NCI-H1105 treated with DMSO at 0.1 percent for 48 hours (cell line): Measurements from ENCODE around the gene RETREG2.

ENCODE experiments used
- DNase-seq: peaks from one replicate; lab custom pipeline; 2025; lab: John Stamatoyannopoulos, UW

RETREG2 gene, protein sequence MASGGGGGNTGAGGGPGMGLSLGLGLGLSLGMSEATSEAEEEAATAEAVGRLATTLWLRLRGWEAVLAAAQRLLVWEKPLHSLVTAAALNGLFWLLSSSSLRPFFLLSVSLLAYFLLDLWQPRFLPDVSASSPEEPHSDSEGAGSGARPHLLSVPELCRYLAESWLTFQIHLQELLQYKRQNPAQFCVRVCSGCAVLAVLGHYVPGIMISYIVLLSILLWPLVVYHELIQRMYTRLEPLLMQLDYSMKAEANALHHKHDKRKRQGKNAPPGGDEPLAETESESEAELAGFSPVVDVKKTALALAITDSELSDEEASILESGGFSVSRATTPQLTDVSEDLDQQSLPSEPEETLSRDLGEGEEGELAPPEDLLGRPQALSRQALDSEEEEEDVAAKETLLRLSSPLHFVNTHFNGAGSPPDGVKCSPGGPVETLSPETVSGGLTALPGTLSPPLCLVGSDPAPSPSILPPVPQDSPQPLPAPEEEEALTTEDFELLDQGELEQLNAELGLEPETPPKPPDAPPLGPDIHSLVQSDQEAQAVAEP

DNA sequence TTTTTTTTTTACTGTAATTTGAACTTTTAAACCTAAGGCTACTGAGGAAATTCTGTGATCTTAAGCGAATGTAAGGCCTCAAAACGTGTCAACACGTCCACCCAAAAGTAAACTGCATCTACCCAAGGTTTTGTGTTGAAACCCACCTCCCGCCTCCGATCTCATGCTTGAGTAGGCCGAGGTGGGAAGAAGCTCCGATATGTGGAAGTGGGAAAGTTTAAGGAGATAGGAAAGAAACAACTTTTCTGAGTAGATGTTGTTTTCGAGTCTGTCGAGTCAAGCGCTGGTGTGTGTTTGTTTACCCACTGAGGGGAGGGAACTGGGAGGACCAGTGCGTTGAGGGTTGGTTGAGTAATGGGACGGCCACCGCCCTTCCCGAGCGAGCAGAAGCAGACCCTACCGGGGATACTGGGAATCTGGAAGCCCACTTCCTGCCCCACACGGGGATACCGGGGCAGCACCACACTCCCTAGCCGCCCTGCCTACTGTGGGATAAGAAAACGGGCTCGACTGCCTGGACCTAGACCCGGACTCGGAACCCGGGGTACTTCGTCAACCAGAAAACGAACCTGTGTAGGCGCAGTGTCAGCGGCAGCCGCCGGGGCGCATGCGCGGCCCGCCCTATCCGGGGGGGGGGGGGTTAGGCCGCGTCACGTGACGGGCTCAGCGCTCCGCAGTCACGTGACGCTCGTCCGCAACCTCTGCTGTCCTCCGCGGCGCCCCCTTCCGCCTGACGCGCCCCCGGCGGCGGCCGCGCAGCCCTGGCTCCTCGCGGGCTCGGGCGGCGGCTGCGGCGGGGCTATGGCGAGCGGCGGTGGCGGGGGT, at the start of gene RETREG2:
RETREG2 (plus strand) TSS at position 724 of the 825 bp plus-strand sequence; CDS start at position 802, 78 bp downstream.
- DNase-seq, result peak; percentile 74

DNA sequence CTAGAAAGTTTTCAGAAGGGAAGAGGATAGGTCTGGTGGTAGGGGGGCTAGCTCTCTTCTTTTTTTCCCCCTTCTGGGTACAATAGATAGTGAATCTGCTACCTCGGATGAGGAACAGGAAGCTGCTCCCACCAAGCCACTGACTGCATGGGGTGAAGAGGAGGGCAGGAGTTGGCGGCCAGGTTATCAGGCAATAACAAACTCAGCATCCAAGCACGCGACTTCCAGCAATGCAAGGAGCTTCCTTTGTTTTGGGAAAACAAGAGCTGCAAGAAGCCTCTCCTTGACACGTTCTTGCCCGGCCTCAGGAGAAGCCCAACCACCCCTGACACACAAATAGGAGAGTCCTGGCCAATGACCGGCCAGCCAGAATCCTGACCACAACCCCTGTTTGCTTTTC, 49.7 kb upstream of the RETREG2 start:
- DNase-seq, result no peak

DNA sequence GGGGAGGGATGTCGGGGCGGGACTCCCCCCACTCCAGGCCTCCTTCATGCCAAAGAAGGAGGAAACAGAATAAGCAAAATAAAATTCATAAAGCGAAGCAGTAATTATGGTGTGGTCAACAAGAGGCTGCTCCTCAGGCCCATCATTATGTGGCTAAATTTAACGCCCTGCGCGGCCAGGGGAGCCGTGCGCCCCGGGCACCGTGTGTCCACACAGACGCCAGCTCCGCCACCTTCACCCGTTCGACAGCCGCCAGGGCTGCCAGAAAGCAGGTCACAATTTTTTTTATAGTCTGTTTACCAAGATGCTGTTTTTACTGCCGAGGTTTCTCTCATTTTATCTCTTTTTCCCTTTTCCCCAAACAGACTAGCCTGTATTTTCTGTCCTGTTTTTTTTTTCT, 48.5 kb upstream of the RETREG2 start:
- no peak for DNase-seq

DNA sequence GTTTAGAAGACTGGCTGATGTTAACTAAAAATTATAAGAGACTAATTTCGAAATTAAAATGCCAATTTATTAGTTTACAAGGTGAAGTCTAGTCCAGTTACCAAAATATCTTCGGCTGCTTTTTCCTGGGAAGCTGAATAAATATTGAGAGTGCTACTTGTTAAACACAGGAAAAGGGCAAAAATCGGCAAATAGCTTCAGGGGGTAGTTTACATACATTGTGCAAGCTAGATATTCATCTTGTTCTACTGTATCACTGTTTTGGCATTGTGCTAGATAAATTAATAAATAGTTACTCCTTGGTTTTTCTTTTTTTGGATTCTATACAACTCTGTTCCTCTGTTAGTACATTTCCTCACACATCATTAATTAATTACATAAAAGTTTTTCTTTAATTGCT, 46.7 kb upstream of the RETREG2 start:
- no peak for DNase-seq

DNA sequence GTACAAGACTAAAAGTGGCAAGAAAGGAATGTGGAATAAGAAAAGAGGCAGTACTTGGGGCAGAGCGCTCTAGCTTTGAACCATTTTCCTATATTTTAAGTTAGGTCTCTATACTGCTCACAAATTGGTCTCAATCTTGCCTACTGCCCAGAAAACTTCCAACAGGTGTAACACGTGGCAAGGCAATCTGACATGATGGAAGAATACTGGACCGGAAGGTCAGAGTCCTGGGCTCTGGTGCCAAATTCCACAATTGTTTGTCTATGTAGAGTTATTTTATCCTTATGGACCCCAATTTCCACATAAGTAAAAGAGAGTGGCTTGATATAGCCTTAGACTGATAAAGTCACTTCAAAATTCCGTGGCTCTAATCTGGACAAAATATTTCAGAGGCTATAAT, 46.3 kb upstream of the RETREG2 start:
- no peak for DNase-seq

DNA sequence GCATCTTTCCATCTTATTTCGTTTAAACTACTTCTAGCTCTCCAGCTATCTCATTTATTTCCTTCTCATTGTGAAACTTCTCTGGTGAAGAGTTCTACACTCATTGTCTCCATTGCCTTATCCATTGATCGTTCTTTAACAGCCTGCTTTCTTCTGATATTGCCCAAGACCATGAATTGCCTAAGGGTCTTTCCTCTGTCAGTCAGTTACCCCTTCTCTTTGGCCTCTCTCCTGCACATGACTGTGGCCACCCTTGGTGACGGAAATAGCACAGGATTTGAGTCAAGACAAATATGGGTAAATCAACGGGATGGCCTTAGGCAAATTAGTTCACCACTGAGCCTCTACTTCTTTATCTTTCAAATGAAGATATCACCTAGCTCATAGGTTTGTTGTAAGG, 44.1 kb upstream of the RETREG2 start:
- no peak for DNase-seq

DNA sequence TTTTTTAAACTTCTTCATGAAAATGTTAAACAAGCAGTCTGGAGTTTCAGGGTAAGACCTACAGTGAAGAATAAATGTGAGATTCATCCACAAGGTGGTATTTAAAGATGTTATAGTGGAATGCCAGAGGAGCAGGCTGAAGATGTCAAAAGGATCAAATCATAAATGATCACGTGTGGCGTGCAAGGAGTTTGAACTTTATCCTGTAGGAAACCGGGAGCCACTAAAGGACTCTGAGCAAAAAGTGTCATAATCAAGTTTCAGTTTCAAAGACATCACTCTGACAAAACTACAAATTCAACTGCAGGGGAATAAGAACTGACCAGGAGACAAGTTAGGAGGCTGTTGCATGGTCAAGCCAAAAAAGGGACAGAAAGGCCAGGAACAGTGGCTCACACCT, 37.4 kb upstream of the RETREG2 start:
- no peak for DNase-seq

DNA sequence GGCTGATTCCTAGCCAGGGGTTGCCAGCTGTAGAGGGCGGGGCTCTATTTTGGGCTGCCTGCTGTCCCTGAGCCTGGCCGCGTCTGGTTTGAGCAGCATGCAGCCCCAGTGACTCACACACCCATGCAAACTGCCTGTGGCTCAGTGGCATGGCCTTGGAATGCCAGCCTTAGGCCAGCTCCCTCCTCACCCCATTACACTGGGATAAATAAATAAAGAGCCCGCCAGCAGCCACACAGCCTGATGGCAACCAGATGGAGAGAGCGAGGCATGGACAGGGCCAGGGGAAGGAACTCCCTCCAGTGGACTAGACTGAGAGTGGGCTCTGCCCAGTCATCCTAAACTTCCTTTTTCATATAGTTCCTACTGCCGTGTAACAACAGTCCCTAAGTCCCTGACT, 35.7 kb upstream of the RETREG2 start:
- no peak for DNase-seq

DNA sequence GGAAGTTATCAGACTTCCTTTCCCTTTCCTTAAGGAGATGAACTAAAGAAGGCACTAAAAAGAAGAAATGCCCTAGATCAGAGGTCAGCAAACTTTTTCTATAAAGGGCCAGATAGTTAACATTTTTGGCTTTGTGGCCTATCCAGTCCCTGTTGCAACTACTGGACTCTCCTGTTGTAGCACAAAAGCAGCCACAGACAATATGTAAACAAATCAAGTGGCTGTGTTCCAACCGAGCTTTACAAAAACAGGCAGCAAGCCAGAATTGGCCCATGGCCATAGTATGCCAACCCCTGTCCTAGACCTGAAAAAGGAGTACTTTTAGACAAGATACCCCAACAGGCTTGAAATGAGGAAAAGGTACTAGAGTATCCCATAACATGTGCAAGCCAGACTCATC, 28.4 kb upstream of the RETREG2 start:
- peak; percentile 46 for DNase-seq

DNA sequence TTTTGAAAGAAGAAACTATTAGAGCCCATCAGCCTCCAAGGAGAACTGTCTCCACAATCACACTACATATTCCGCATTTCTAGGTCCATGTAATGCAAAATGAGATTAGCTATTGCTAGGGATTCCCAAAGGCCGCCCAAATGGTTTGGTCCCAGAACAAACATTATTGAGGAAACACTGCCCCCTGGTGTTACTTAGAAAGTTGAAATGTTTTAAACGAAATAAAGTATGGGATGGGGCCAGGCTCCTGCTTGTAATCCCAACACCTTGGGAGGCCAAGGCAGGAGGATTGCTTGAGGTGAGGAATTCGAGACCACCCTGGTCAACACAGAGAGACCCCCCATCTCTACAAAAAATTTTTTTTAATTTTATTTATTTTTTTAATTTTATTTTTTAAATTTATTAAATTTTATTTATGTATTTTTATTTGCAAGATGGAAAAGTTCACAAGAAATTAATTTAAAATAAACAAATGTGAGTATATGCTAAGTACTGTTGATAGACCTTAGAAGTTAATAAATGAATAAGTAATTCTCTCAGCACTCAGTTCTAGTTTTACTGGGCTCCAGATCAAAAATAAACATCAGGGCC, 22.9 kb upstream of the RETREG2 start:
- DNase-seq, result peak; percentile 79

DNA sequence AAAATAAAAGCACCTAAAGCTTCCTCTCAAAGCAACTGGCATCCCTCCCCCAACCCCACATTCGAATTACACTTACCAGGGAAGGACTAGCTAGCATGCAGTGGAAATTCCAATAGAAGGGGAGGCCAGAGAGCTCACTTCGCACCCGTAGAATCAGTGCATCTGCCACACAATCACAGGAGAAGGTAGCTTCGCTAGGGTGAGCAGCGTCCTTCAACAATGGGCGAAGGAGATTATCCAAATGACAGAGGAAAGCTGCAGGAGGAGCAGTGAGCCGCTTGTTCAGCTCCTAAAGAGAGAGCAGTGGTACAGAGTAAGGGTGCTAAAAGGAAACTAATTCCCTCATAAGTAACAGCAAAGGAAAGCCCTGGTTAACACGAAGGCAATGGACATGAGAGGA, 20.7 kb upstream of the RETREG2 start:
- no peak for DNase-seq

DNA sequence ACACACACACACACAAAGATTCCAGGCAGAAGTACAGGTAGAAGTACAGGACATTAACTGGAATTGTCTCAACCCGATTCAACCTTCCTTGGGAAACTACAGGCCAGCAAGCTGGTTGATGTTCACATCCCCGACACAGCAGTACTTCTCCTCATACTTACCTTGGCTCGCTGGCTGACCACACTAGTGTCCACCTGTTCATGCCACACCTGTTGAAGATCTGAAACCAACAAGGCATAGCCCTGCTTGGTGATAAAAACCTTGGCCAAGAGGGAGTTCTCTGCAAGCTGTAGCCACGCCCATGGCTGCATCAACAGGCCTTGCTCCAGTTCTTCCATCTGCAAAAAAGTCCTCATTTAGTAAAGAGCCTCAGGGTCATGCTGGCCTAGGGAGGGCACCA, 20.1 kb upstream of the RETREG2 start:
- no peak for DNase-seq

DNA sequence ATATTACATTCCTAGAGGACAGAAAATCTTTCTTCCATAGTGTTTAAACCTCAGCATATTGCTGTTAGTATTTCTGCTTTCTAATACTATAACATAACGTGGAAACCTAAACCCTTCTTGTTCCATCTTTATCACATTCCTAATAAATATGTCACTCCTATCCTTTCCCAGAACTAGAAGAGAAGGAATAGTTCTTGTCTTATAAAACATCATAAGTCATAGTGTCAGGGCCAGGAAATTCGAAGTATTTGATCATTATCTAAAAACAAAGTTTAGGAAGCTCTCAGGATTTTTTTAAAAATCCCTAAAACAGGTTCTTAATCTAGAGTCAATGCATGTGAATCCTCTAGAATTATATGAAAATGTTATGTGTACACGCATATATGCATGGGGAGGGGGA, 19.5 kb upstream of the RETREG2 start:
- DNase-seq, result no peak

DNA sequence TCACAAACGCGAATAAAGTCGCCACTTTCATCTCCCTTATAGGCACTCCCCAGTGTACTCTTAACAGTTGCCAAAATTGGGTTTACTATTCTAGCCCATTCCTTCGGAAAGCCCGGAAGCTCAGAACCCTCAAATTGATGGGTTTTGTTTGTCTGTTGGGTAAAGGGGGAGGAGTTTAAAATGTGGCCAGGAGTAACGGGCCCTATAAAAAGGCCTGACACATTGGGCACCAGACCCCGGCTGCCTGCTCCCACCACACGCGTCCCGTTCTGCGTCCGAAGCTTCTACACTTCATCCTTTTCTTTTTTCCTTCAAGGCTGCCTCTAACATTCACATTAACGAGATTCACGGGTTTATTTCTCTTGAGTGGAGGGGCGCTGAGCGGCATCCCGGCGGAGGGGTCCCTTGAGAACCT, 18.3 kb upstream of the RETREG2 start:
- no peak for DNase-seq

DNA sequence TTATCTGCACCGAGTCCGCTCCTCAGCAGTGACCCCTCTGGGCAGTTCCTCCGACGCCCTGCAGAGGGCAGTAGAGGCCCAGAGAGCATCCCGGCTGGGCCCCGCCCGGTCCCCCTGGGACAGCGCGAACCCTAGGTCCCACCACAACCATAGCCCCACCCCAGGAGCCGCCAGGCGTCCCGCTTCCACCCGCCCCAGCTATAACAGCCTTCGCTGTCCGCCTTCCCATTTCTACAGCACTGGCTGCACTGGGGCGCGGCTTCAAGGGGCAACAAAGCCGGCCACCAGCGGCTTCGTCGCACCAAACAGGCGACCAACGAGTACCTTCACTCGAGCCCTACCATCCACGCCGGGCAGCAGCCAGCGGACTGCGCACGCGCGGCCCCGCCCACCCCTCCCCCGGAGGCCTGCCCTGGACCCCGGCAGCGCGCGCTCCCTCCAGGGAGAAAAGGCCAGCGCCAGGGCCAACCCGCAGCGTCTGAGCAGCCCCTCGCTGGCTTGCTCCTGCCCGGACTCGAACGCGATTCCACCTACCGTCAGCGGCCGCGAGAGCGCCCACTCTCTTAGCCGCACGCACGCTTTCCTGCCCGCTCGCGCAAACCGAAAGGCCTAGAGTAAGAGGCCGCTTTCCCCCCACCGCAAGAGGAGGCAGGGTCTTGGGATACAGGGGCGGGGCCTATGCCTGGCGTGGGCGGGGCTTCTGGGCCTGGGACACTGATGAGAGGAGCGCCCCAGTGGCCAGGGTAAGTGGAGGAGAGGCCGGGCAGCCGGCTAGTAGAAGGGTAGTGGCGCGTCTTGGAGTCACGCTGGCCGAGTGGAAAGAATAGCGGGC, 17.7 kb upstream of the RETREG2 start, which contains the start of gene NHEJ1:
NHEJ1 (minus strand) TSS at position 630 of the 832 bp plus-strand sequence. CDS start 2,453 bp downstream, outside the sequence.
- peak; percentile 77 for DNase-seq

DNA sequence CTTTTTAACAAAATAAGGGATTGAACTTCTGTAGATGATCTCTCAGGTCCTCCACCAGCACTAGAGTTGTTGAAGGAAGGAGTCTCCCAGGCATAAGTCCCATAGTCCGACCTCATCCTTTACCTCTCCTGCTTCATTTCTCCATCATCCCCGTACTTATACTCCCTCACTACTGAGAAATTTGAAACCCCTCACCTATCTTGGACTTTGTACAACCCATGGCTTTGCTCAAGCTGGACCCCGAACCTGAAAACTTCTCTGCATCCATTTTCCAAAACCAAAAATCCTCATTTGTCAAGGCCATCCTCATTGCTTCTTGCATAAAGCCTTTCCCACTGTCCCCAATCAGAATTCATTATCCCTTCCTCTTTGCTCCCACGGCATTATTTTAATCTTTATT, 17.0 kb upstream of the RETREG2 start:
- DNase-seq, result no peak

DNA sequence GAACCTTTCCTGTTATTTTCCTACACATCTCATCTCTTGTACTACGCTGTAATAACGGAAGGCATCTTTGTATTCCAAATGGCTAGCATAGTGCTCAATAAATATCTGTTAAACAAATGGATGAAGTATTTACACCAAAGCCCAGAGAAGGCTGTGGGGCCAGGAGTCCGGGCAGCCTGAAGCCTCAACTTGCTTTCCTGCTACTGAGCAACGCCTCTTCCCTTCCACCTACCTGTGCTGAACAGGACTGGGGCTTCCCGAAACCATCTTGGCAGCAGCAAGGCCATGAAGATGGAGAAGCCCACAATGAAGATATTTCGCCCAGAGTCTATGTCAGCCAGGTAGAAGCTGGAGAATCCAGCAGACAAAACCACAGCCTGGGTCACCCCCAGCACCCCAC, 14.9 kb upstream of the RETREG2 start:
- DNase-seq, result no peak

DNA sequence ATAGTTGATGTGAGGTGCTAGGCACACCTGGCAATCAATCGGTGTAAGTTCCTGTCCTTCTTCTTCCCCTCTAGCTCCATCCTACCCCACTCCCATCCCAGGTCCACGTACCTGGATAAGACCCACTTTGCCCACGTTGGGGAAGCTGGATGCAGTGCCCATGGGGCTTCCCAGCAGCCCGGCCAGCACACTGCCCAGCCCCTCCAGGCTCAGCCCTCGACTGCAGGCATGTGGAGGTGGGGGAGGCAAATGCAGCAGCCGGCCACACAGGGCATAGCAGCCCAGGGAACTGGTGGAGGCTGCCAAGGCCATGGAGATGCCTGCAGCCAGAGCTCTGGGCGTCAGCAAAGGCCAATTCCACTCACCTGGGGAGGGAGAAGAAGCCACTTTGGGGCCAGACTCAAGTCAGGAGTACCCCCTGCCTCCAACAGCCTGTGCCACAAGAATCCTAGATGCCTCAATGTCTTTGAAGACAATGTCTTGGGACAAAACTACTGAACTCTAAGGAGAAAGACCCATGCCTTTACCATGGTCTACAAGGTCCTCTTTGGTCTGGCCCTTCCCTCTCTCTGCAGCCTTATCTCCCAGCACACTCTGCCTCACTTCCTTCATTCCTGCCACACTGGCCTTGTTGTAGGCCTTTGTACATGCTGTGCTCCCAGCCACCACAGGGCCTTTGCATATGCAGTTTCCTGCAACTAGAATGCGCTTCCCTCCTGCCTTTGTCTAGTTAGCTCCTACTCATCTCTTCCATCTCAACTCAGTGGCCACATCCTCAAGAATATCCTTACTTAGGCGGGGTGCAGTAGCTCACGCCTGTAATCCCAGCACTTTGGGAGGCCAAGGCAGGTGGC, 12.8 kb upstream of the RETREG2 start:
- DNase-seq, result no peak

DNA sequence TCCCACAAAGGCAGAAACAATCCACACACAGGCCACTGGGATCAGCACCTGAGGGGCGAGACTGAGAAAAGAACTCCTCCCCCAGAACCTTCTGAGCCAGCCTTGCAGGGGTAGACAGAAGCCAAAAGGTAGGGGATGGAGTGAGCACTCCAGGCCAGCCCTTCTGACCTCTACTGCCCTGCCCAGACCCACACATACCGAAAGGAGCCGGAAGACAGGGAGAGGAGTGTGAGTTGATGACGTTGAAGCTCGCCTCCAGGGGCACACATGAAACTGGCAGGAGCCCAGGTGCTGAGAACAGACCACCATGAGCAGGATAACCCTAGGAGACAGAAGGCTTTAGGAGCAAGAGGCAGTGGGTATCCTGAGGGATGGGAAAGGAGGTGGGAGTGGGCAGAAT, 10.1 kb upstream of the RETREG2 start:
- DNase-seq, result no peak

DNA sequence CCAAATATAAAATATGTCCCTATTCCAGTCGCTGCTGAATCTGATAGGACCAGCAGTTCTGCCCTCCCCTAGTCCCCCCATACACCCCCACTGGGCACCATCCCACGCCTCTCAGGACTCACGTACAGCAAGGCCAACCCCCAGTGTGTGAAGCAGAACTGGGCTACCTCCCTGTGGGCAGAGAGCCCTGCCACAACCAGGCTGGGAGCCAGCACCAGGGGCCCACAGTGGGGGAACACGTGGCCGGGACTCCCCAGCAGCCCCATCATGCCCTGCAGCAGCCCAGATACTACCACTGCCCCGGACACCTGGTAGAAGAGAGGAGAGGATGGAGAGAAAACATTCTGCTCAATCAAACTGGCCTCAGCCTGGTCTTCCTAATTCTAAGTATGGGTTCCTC, 9.5 kb upstream of the RETREG2 start:
- DNase-seq, result no peak

DNA sequence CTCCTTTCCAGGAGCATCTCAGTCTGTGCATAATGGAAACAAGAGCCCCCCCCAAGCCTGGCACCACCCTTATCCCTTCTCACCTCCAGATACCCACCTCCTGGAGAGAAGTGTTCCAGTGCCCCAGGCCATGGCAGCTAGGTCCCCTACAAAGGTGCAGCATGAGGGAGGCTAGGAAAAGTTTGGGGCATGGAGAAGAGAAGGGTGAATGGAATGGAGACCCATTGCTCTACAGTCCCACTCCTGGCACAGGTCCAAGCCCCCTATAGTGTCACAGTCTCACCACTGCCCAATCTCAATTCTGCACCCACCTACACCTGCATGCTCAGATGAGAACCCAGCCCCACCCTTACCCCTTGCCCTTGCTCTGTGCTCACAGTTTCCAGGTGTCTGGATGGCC, 9.1 kb upstream of the RETREG2 start:
- DNase-seq, result no peak
